ENCODE measurements around the gene GPR176. TPM values are rescaled to one million over a fixed set of nuclear protein-coding genes. Genes with fewer than 3 reads are reported as not detected.

The GPR176 gene
- polyA plus RNA-seq, 5 donors = 3.0 to 4.3 (median 3.4) TPM

- DNase-seq = no peak
Measured at GRCh38 chr15:39892418-39892817, 27.6 kb downstream of the GPR176 start.

- DNase-seq = no peak
Measured at GRCh38 chr15:39890621-39891020, 29.4 kb downstream of the GPR176 start.

GRCh38 chr15:39889601-39890000 lies 30.5 kb downstream of the GPR176 start:
- DNase-seq = no peak

- DNase-seq = no peak
Measured at GRCh38 chr15:39888809-39889208, 31.3 kb downstream of the GPR176 start.

- DNase-seq = no peak
Measured at GRCh38 chr15:39888243-39888642, 31.8 kb downstream of the GPR176 start.

- DNase-seq = no peak
Measured at GRCh38 chr15:39887832-39888231, 32.2 kb downstream of the GPR176 start.

- DNase-seq = no peak
Measured at GRCh38 chr15:39887211-39887610, 32.9 kb downstream of the GPR176 start.

GRCh38 chr15:39886418-39886817 lies 33.6 kb downstream of the GPR176 start:
- no peak for DNase-seq

GRCh38 chr15:39885099-39885777 lies 34.8 kb downstream of the GPR176 start:
- DNase-seq = no peak

- DNase-seq = no peak
Measured at GRCh38 chr15:39884351-39884750, 35.7 kb downstream of the GPR176 start.

GRCh38 chr15:39882602-39883001 lies 37.5 kb downstream of the GPR176 start:
- no peak for DNase-seq

- peak in 1 of 2 donors; percentile 19 for DNase-seq
Measured at GRCh38 chr15:39881790-39882189, 38.3 kb downstream of the GPR176 start.

- no peak for DNase-seq
Measured at GRCh38 chr15:39880718-39881387, 39.2 kb downstream of the GPR176 start.

GRCh38 chr15:39878406-39878785 lies 41.7 kb downstream of the GPR176 start:
- DNase-seq = no peak

- no peak for DNase-seq
Measured at GRCh38 chr15:39874890-39875549, 45.0 kb downstream of the GPR176 start.

- DNase-seq = no peak
Measured at GRCh38 chr15:39873978-39874377, 46.1 kb downstream of the GPR176 start.

- no peak for DNase-seq
Measured at GRCh38 chr15:39870537-39870936, 49.5 kb downstream of the GPR176 start.

GRCh38 chr15:39869858-39870515 lies 50.1 kb downstream of the GPR176 start:
- DNase-seq = peak; percentile 37 to 46

GRCh38 chr15:39869254-39869653 lies 50.8 kb downstream of the GPR176 start:
- DNase-seq = no peak

- DNase-seq = no peak
Measured at GRCh38 chr15:39868396-39868795, 51.7 kb downstream of the GPR176 start.

- DNase-seq = no peak
Measured at GRCh38 chr15:39864116-39864515, 56.0 kb downstream of the GPR176 start.

GRCh38 chr15:39860871-39861270 lies 59.2 kb downstream of the GPR176 start:
- no peak for DNase-seq

GRCh38 chr15:39860200-39860599 lies 59.9 kb downstream of the GPR176 start:
- no peak for DNase-seq

All from right lung (tissue), 5 donors.